ENCODE data around the gene PPIC.

Gene PPIC

GRCh38 chr5:123036391-123037103 lies at the start of gene PPIC:
Gene PPIC, minus strand, starts transcription at chr5:123036725. Its CDS starts 100 bp downstream, at chr5:123036625.
- DNase-seq (ENCODE audit: low read depth, low spot score) = peak; percentile 77

- no peak for DNase-seq (ENCODE audit: low read depth, low spot score)
Measured at GRCh38 chr5:123085638-123086286, 49.2 kb upstream of the PPIC start.

- DNase-seq (ENCODE audit: low read depth, low spot score) = no peak
Measured at GRCh38 chr5:123084730-123085605, 48.4 kb upstream of the PPIC start.

- DNase-seq (ENCODE audit: low read depth, low spot score) = no peak
Measured at GRCh38 chr5:123083298-123083697, 46.8 kb upstream of the PPIC start.

GRCh38 chr5:123080215-123080614 lies 43.7 kb upstream of the PPIC start:
- no peak for DNase-seq (ENCODE audit: low read depth, low spot score)

GRCh38 chr5:123075521-123076163 lies 39.1 kb upstream of the PPIC start:
- no peak for DNase-seq (ENCODE audit: low read depth, low spot score)

GRCh38 chr5:123068368-123068938 lies 31.9 kb upstream of the PPIC start:
- no peak for DNase-seq (ENCODE audit: low read depth, low spot score)

- DNase-seq (ENCODE audit: low read depth, low spot score) = no peak
Measured at GRCh38 chr5:123066016-123066415, 29.5 kb upstream of the PPIC start.

- no peak for DNase-seq (ENCODE audit: low read depth, low spot score)
Measured at GRCh38 chr5:123059455-123059854, 22.9 kb upstream of the PPIC start.

GRCh38 chr5:123051206-123051605 lies 14.7 kb upstream of the PPIC start:
- no peak for DNase-seq (ENCODE audit: low read depth, low spot score)

- DNase-seq (ENCODE audit: low read depth, low spot score) = no peak
Measured at GRCh38 chr5:123047706-123048105, 11.2 kb upstream of the PPIC start.

- DNase-seq (ENCODE audit: low read depth, low spot score) = peak; percentile 26
Measured at GRCh38 chr5:123046222-123046621, 9.7 kb upstream of the PPIC start.

- DNase-seq (ENCODE audit: low read depth, low spot score) = peak; percentile 24
Measured at GRCh38 chr5:123044926-123045617, 8.5 kb upstream of the PPIC start.

GRCh38 chr5:123039673-123040072 lies 3.1 kb upstream of the PPIC start:
- no peak for DNase-seq (ENCODE audit: low read depth, low spot score)

GRCh38 chr5:123037104-123037418 lies 536 bp upstream of the PPIC start:
- no peak for DNase-seq (ENCODE audit: low read depth, low spot score)

- peak; percentile 69 for DNase-seq (ENCODE audit: low read depth, low spot score)
Measured at GRCh38 chr5:123035918-123036390, 571 bp downstream of the PPIC start.

GRCh38 chr5:123035360-123035917 lies 1.1 kb downstream of the PPIC start:
- DNase-seq (ENCODE audit: low read depth, low spot score) = peak; percentile 52

- DNase-seq (ENCODE audit: low read depth, low spot score) = no peak
Measured at GRCh38 chr5:123033157-123033671, 3.3 kb downstream of the PPIC start.

- no peak for DNase-seq (ENCODE audit: low read depth, low spot score)
Measured at GRCh38 chr5:123028222-123028621, 8.3 kb downstream of the PPIC start.

GRCh38 chr5:123014689-123015088 lies 21.8 kb downstream of the PPIC start:
- no peak for DNase-seq (ENCODE audit: low read depth, low spot score)

Data from ELF-1 (cell line).